ENCODE results near the gene DLG2. TPM values are rescaled to one million over a fixed set of nuclear protein-coding genes. Genes with fewer than 3 reads are reported as not detected.

The DLG2 gene
- total and polyA plus RNA-seq, 2 of the 8 experiments (the other 6 are each of a cell fraction or from before 2014, with no cell fraction given) = 1.7 to 14.3 TPM

DNA sequence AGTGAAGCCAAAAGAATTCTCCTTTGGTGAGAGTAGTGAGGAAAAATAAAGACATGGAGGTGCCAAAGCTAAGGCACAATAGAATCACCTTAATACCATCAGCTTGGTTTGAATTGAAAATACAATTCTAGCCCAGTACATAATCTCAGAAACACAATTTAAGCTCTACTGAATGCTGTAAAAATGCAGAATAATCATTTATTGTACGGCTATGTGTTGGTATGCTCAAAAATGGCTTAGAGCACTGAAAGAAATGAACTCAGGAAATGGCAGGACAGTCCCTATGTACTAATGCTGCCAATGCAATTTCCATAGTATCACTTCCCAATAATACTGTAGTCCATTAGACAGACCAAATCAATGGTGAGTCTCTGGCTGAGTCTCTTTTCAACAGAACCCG, 798.5 kb downstream of the DLG2 start:
- Histone ChIP-seq H4K20me1 (replicated peaks in 1 of 2; ENCODE audit: control insufficient read depth in 1 of 2, insufficient read depth in 2 of 2, low read length in 2 of 2) (no peaks in the 10 kb centered on the region), H2BK120ac (replicated peaks; ENCODE audit: low read depth, low read length) (no peak overlapping the region), H4K91ac (replicated peaks; ENCODE audit: insufficient read length, low read length) (no peak overlapping the region), H2BK12ac (ENCODE audit: low read depth, low read length) (no peak overlapping the region), H3K27me3 (replicated peaks in 1 of 4; ENCODE audit: control insufficient read depth in 3 of 4, extremely low read depth in 1 of 4, insufficient read depth in 3 of 4, low read length in 3 of 4) (no peaks in the 10 kb centered on the region), H3K4ac (replicated peaks; ENCODE audit: insufficient read length, low read depth, low read length) (no peak overlapping the region), H3K36me3 (ENCODE audit: control insufficient read depth in 2 of 4, insufficient read depth in 4 of 4, low read length in 3 of 4) (no peaks in the 10 kb centered on the region), H3K14ac (ENCODE audit: insufficient read length) (no peak overlapping the region), H3K79me1 (ENCODE audit: low read depth, low read length) (no peaks in the 10 kb centered on the region), H3K23me2 (ENCODE audit: low read depth, low read length) (no peaks in the 10 kb centered on the region), H2AK5ac (ENCODE audit: low read depth, low read length) (no peak overlapping the region), H3K9me3 (ENCODE audit: insufficient read depth in 2 of 2, low read depth in 1 of 2, low read length in 1 of 2) (no peaks in the 10 kb centered on the region), H3K4me1 (replicated peaks in 1 of 4; ENCODE audit: control insufficient read depth in 3 of 4, insufficient read depth in 4 of 4, low read length in 3 of 4) (no peaks in the 10 kb centered on the region), H3K27ac (ENCODE audit: low read depth, low read length) (no peak overlapping the region), H3K9ac (replicated peaks in 1 of 4; ENCODE audit: extremely low read depth in 1 of 4, low read depth in 3 of 4, low read length in 3 of 4) (no peak overlapping the region), H4K5ac (ENCODE audit: insufficient read length, low read depth, low read length) (no peak overlapping the region), H2BK15ac (ENCODE audit: low read length) (no peak overlapping the region), H3K18ac (ENCODE audit: extremely low read depth, low read length) (no peak overlapping the region), H2AFZ (ENCODE audit: low read length) (no peak overlapping the region), H3K4me3 (ENCODE audit: extremely low read depth in 1 of 4, insufficient read depth in 2 of 4, low read depth in 3 of 4, low read length in 4 of 4) (no peak overlapping the region), H2BK20ac (ENCODE audit: low read length) (no peak overlapping the region), H3K4me2 (ENCODE audit: insufficient read depth in 1 of 2, low read depth in 2 of 2, low read length in 2 of 2) (no peak overlapping the region), H2BK5ac (ENCODE audit: low read depth, low read length) (no peak overlapping the region), H3K23ac (ENCODE audit: insufficient read length) (no peak overlapping the region), H3K79me2 (ENCODE audit: control insufficient read depth in 1 of 2, insufficient read depth in 2 of 2, low read length in 2 of 2) (no peaks in the 10 kb centered on the region), H3K56ac (replicated peaks; ENCODE audit: insufficient read length, low read depth, low read length) (no peak overlapping the region), H4K8ac (ENCODE audit: extremely low read depth, insufficient read depth, low read length) (no peak overlapping the region)
- 90% methylated on average over 2 of the region's 2 CpGs; no CpG with 5 or more reads in 1 of the 2 experiments for WGBS, 2 experiments (ENCODE audit: extremely low coverage in 1 of 2, insufficient coverage in 1 of 2, insufficient read length in 1 of 2, insufficient replicate concordance in 2 of 2, low coverage in 1 of 2, low lambda C conversion rate in 2 of 2, missing lambda C conversion rate in 1 of 2)
- CTCF ChIA-PET (ENCODE audit: partially characterized antibody) = no interaction called here
- FAIRE-seq (no peak), DNase-seq (ENCODE audit: low read depth in 1 of 2, low spot score in 2 of 2) (no peak)
- POLR2A ChIA-PET (ENCODE audit: partially characterized antibody) = no interaction called here
- TF ChIP-seq BRCA1 (IDR thresholded peaks at IDR 0.05; ENCODE audit: low read depth, low read length) (no peak), RXRA (IDR thresholded peaks at IDR 0.05; ENCODE audit: insufficient read depth, low read depth, low read length) (no peak), TBP (IDR thresholded peaks at IDR 0.05; ENCODE audit: low read depth, low read length) (no peak), SP1 (IDR thresholded peaks at IDR 0.05; ENCODE audit: low read depth, low read length) (no peak), TCF12 (IDR thresholded peaks at IDR 0.05; ENCODE audit: low read depth, low read length) (no peak), KDM1A (IDR thresholded peaks at IDR 0.05; ENCODE audit: borderline replicate concordance, low read length) (no peak), POU5F1 (IDR thresholded peaks at IDR 0.05; ENCODE audit: low read depth, low read length) (no peak), RFX5 (IDR thresholded peaks at IDR 0.05; ENCODE audit: borderline replicate concordance, low read depth, low read length) (no peak), TAF7 (optimal IDR thresholded peaks at IDR 0.05; ENCODE audit: borderline replicate concordance, low read depth, low read length) (no peak), SIN3A (conservative IDR thresholded peaks at IDR 0.05 in 1 of 2, IDR thresholded peaks at IDR 0.05 in 1 of 2; ENCODE audit: low read depth in 1 of 2, low read length in 2 of 2) (no peak), BCL11A (IDR thresholded peaks at IDR 0.05; ENCODE audit: low read depth in 2 of 2, low read length in 2 of 2) (no peak), SUZ12 (IDR thresholded peaks at IDR 0.05; ENCODE audit: low read length) (no peak)
- TF ChIP-seq, protein P1, sequence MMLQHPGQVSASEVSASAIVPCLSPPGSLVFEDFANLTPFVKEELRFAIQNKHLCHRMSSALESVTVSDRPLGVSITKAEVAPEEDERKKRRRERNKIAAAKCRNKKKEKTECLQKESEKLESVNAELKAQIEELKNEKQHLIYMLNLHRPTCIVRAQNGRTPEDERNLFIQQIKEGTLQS (IDR thresholded peaks at IDR 0.05; ENCODE audit: insufficient read depth, low read depth, low read length) = no peak
